ENCODE results near the gene ARL5B. TPM values are rescaled to one million over a fixed set of nuclear protein-coding genes. Genes with fewer than 3 reads are reported as not detected.
A peak's percentile ranks its signal among the peaks of the same experiment; 100 is the strongest.

ARL5B gene
- total RNA-seq, 4 donors from 2014 or later = 8.3 to 12.1 (median 11.1) TPM

- H3K9me3 ChIP-seq = no peaks in the 10 kb centered on the region
- WGBS, 2 donors (ENCODE audit: low coverage in 1 of 2) = 63 to 72% methylated on average over 2 of the region's 2 CpGs
- no peak overlapping the region for H3K4me3 ChIP-seq
- no peak for ATAC-seq
- H3K36me3 ChIP-seq = peaks cover 0 to 43% of the 10 kb centered on the region in 2 donors
- H3K27ac ChIP-seq = no peak overlapping the region
- H3K27me3 ChIP-seq = no peaks in the 10 kb centered on the region
- peaks cover 0 to 43% (median 4%) of the 10 kb centered on the region in 3 donors for H3K4me1 ChIP-seq
- TF ChIP-seq CTCF (IDR thresholded peaks at IDR 0.05) (no peak), POLR2AphosphoS5 (IDR thresholded peaks at IDR 0.05) (no peak), POLR2A (IDR thresholded peaks at IDR 0.05) (no peak)
Observed at GRCh38 chr10:18666810-18667209, 7.6 kb downstream of the ARL5B start.

GRCh38 chr10:18668026-18668425, 8.8 kb downstream of the ARL5B start:
- 82 to 91% methylated on average over 2 of the region's 2 CpGs for WGBS, 2 donors (ENCODE audit: low coverage in 1 of 2)

GRCh38 chr10:18675086-18675801, 16.0 kb downstream of the ARL5B start:
- 53 to 65% methylated on average over 3 to 4 of the region's 4 CpGs for WGBS, 2 donors (ENCODE audit: low coverage in 1 of 2)
- no peak overlapping the region for H3K4me3 ChIP-seq
- peak overlapping the region in 1 of 4 donors; percentile 32 for H3K27ac ChIP-seq
- peaks cover 0 to 10% (median 0%) of the 10 kb centered on the region in 3 donors for H3K4me1 ChIP-seq
- no peaks in the 10 kb centered on the region for H3K9me3 ChIP-seq
- no peak for TF ChIP-seq CTCF (IDR thresholded peaks at IDR 0.05)
- TF ChIP-seq EP300 (IDR thresholded peaks at IDR 0.05) = no peak
- TF ChIP-seq POLR2AphosphoS5 (IDR thresholded peaks at IDR 0.05) = no peak
- TF ChIP-seq POLR2A (IDR thresholded peaks at IDR 0.05) = no peak
- H3K27me3 ChIP-seq = no peaks in the 10 kb centered on the region
- no peak for ATAC-seq
- H3K36me3 ChIP-seq = peaks cover 0 to 60% of the 10 kb centered on the region in 2 donors

More at GRCh38 chr10:18668026-18668425, 8.8 kb downstream of the ARL5B start:
- H3K9me3 ChIP-seq = no peaks in the 10 kb centered on the region
- H3K36me3 ChIP-seq = peaks cover 0 to 49% of the 10 kb centered on the region in 2 donors
- TF ChIP-seq POLR2A (IDR thresholded peaks at IDR 0.05) = no peak
- TF ChIP-seq CTCF (IDR thresholded peaks at IDR 0.05) = no peak
- TF ChIP-seq POLR2AphosphoS5 (IDR thresholded peaks at IDR 0.05) = no peak
- no peak for TF ChIP-seq EP300 (IDR thresholded peaks at IDR 0.05)
- no peak for ATAC-seq
- no peak overlapping the region for H3K4me3 ChIP-seq
- H3K27ac ChIP-seq = no peak overlapping the region
- H3K4me1 ChIP-seq = peaks cover 0 to 31% (median 4%) of the 10 kb centered on the region in 3 donors
- H3K27me3 ChIP-seq = no peaks in the 10 kb centered on the region

GRCh38 chr10:18680754-18681153, 21.5 kb downstream of the ARL5B start:
- Histone ChIP-seq H3K4me3 (no peak overlapping the region), H3K36me3 (peaks cover 0 to 19% of the 10 kb centered on the region in 2 donors), H3K27ac (no peak overlapping the region), H3K9me3 (no peaks in the 10 kb centered on the region), H3K4me1 (peaks cover 0 to under 1% (median 0%) of the 10 kb centered on the region in 3 donors), H3K27me3 (no peaks in the 10 kb centered on the region)
- no peak for ATAC-seq
- no peak for TF ChIP-seq EP300 (IDR thresholded peaks at IDR 0.05)
- no peak for TF ChIP-seq POLR2AphosphoS5 (IDR thresholded peaks at IDR 0.05)
- no peak for TF ChIP-seq CTCF (IDR thresholded peaks at IDR 0.05)
- no peak for TF ChIP-seq POLR2A (IDR thresholded peaks at IDR 0.05)
- WGBS, 2 donors (ENCODE audit: low coverage in 1 of 2) = 90 to 96% methylated on average over 3 of the region's 3 CpGs

GRCh38 chr10:18681366-18681765, 22.1 kb downstream of the ARL5B start:
- H3K4me3 ChIP-seq = no peak overlapping the region
- H3K27me3 ChIP-seq = no peaks in the 10 kb centered on the region
- ATAC-seq = no peak
- H3K9me3 ChIP-seq = no peaks in the 10 kb centered on the region
- peaks cover 0 to 16% of the 10 kb centered on the region in 2 donors for H3K36me3 ChIP-seq
- no peak overlapping the region for H3K27ac ChIP-seq
- no peak for TF ChIP-seq EP300 (IDR thresholded peaks at IDR 0.05)
- TF ChIP-seq POLR2AphosphoS5 (IDR thresholded peaks at IDR 0.05) = no peak
- H3K4me1 ChIP-seq = no peaks in the 10 kb centered on the region
- 8 to 13% methylated on average over 2 of the region's 2 CpGs for WGBS, 2 donors (ENCODE audit: low coverage in 1 of 2)
